Measurements from ENCODE around the gene FBXO38.

DNA sequence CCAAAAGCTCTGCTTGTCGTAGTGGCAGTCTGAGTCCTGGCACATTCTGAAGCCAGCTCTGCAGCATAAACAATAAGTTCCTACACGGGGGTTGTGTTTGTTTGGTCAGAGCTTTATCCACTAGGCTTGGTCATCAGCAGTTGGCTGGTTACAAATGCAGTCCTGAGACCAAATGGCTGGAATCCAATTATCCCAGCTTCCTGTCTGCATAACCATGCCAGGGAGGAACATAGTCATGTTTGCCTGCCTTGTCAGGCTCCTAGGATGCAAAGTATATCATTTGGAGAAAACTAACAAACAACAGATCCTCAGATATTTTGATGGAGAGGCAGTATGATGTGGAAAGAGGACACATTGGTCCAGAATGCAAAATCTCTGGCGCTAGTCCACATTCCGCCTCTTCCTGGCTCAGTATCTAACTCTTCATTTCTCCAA is 85.8 kb downstream of the FBXO38 start:
- TF ChIP-seq POLR2A (conservative IDR thresholded peaks at IDR 0.05) (no peak), POLR2AphosphoS5 (IDR thresholded peaks at IDR 0.05; ENCODE audit: control insufficient read depth, insufficient read depth, low read depth, low read length) (no peak), SRSF3 (IDR thresholded peaks at IDR 0.05; ENCODE audit: insufficient read depth, low read length) (no peak), SIRT6 (IDR thresholded peaks at IDR 0.05; ENCODE audit: low read depth, low read length) (no peak)
- TF ChIP-seq, protein P1, sequence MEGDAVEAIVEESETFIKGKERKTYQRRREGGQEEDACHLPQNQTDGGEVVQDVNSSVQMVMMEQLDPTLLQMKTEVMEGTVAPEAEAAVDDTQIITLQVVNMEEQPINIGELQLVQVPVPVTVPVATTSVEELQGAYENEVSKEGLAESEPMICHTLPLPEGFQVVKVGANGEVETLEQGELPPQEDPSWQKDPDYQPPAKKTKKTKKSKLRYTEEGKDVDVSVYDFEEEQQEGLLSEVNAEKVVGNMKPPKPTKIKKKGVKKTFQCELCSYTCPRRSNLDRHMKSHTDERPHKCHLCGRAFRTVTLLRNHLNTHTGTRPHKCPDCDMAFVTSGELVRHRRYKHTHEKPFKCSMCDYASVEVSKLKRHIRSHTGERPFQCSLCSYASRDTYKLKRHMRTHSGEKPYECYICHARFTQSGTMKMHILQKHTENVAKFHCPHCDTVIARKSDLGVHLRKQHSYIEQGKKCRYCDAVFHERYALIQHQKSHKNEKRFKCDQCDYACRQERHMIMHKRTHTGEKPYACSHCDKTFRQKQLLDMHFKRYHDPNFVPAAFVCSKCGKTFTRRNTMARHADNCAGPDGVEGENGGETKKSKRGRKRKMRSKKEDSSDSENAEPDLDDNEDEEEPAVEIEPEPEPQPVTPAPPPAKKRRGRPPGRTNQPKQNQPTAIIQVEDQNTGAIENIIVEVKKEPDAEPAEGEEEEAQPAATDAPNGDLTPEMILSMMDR (IDR thresholded peaks at IDR 0.05 in 2 of 3, conservative IDR thresholded peaks at IDR 0.05 in 1 of 3; ENCODE audit: insufficient read depth in 2 of 3, low read depth in 1 of 3, low read length in 3 of 3) = no peak
- TF ChIP-seq, protein P2, sequence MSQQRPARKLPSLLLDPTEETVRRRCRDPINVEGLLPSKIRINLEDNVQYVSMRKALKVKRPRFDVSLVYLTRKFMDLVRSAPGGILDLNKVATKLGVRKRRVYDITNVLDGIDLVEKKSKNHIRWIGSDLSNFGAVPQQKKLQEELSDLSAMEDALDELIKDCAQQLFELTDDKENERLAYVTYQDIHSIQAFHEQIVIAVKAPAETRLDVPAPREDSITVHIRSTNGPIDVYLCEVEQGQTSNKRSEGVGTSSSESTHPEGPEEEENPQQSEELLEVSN (IDR thresholded peaks at IDR 0.05; ENCODE audit: borderline replicate concordance in 1 of 2, extremely low read depth in 1 of 2, insufficient read depth in 1 of 2, insufficient read length in 1 of 2, low read depth in 1 of 2, low read length in 1 of 2, poor library complexity in 1 of 2, severe bottlenecking in 1 of 2) = no peak

Data from K562 (cell line).